HG03045 (cell line): Measurements from ENCODE around the gene TBC1D9.

Experiments used
- ATAC-seq: cut with Tn5 transposase; IDR thresholded peaks from one replicate; pipeline ENCODE4 v1.9.1; 2021; ENCODE audit warnings: mild to moderate bottlenecking, moderate library complexity; ENCODE audit not compliant: unreplicated experiment

The TBC1D9 gene

GRCh38 chr4:140726776-140727500, 29.2 kb downstream of the TBC1D9 start:
- no peak for ATAC-seq

GRCh38 chr4:140725556-140725955, 30.6 kb downstream of the TBC1D9 start:
- ATAC-seq, result no peak

- no peak for ATAC-seq
These were observed 31.4 kb downstream of the TBC1D9 start for GRCh38 chr4:140724760-140725159.

GRCh38 chr4:140720387-140721304, 35.5 kb downstream of the TBC1D9 start:
- peak; percentile 43 for ATAC-seq

GRCh38 chr4:140719686-140720085, 36.5 kb downstream of the TBC1D9 start:
- peak; percentile 55 for ATAC-seq

GRCh38 chr4:140719022-140719421, 37.2 kb downstream of the TBC1D9 start:
- no peak for ATAC-seq

GRCh38 chr4:140718241-140718952, 37.8 kb downstream of the TBC1D9 start:
- ATAC-seq, result no peak

GRCh38 chr4:140717313-140717712, 38.9 kb downstream of the TBC1D9 start:
- no peak for ATAC-seq

GRCh38 chr4:140715119-140715518, 41.1 kb downstream of the TBC1D9 start:
- ATAC-seq, result no peak

- no peak for ATAC-seq
These were observed 44.3 kb downstream of the TBC1D9 start for GRCh38 chr4:140711910-140712309.

GRCh38 chr4:140710908-140711622, 45.1 kb downstream of the TBC1D9 start:
- no peak for ATAC-seq

- ATAC-seq, result no peak
These were observed 48.9 kb downstream of the TBC1D9 start for GRCh38 chr4:140707325-140707724.

- no peak for ATAC-seq
These were observed 49.5 kb downstream of the TBC1D9 start for GRCh38 chr4:140706665-140707064.

- ATAC-seq, result no peak
These were observed 49.9 kb downstream of the TBC1D9 start for GRCh38 chr4:140706276-140706625.

- ATAC-seq, result no peak
These were observed 50.4 kb downstream of the TBC1D9 start for GRCh38 chr4:140705625-140706275.

- ATAC-seq, result no peak
These were observed 51.2 kb downstream of the TBC1D9 start for GRCh38 chr4:140704964-140705363.

- ATAC-seq, result no peak
These were observed 51.7 kb downstream of the TBC1D9 start for GRCh38 chr4:140704392-140704960.

- no peak for ATAC-seq
These were observed 52.7 kb downstream of the TBC1D9 start for GRCh38 chr4:140703463-140703862.

GRCh38 chr4:140702096-140702757, 54.0 kb downstream of the TBC1D9 start:
- no peak for ATAC-seq
